WERI-Rb-1 (cell line): ENCODE results near the gene MRPL24.
A peak's percentile ranks its signal among the peaks of the same experiment; 100 is the strongest.

Experiments used
- DNase-seq: peaks from one replicate; pipeline ENCODE4 v3.0.0-alpha.2; 2020
- H3K27ac ChIP-seq: fragments of 250-450 bp; sonication (Bioruptor Pico); 2 replicates; pipeline ENCODE4 v1.5.1; 2020; ENCODE audit warnings: mild to moderate bottlenecking, moderate library complexity
- H3K27me3 ChIP-seq: fragments of 250-450 bp; sonication (Bioruptor Pico); 2 replicates; pipeline ENCODE4 v1.5.1; 2021; ENCODE audit warnings: mild to moderate bottlenecking, low read depth, moderate library complexity; ENCODE audit not compliant: insufficient read depth, severe bottlenecking
- H3K36me3 ChIP-seq: fragments of 250-450 bp; sonication (Bioruptor Pico); 2 replicates; pipeline ENCODE4 v1.5.1; 2020; ENCODE audit warnings: mild to moderate bottlenecking, moderate library complexity
- H3K4me3 ChIP-seq: 2 replicates; pipeline ENCODE4 v1.5.1; 2011; ENCODE audit warnings: low read depth, mild to moderate bottlenecking, control low read depth, low read length
- H3K9me3 ChIP-seq: fragments of 250-450 bp; sonication (Bioruptor Pico); 2 replicates; pipeline ENCODE4 v1.5.1; 2021; ENCODE audit warnings: mild to moderate bottlenecking, moderate library complexity; ENCODE audit not compliant: severe bottlenecking
- CTCF ChIP-seq: IDR thresholded peaks from 2 replicates; pipeline ENCODE4 v1.5.1; 2011; ENCODE audit warnings: low read depth, mild to moderate bottlenecking, control low read depth, inconsistent platforms, low read length

Gene MRPL24

GRCh38 chr1:156709757-156710489 is 31.0 kb downstream of the MRPL24 start:
- H3K4me3 ChIP-seq: no peak overlapping the region
- peak; percentile 87 for DNase-seq
- no peak for TF ChIP-seq CTCF
- no peaks in the 10 kb centered on the region for H3K36me3 ChIP-seq
- no peaks in the 10 kb centered on the region for H3K9me3 ChIP-seq
- H3K27ac ChIP-seq: peak overlapping the region; percentile 86
- no peaks in the 10 kb centered on the region for H3K27me3 ChIP-seq

- H3K4me3 ChIP-seq: no peak overlapping the region
- no peak for TF ChIP-seq CTCF
- no peaks in the 10 kb centered on the region for H3K27me3 ChIP-seq
- H3K27ac ChIP-seq: peak overlapping the region; percentile 86
- no peak for DNase-seq
- peaks cover 3% of the 10 kb centered on the region; the same call in 1 of the 2 replicates for H3K36me3 ChIP-seq
- H3K9me3 ChIP-seq: no peaks in the 10 kb centered on the region
These were observed 31.9 kb downstream of the MRPL24 start for GRCh38 chr1:156709031-156709430.

- no peak for TF ChIP-seq CTCF
- Histone ChIP-seq H3K4me3 (no peak overlapping the region), H3K27ac (peak overlapping the region; percentile 86), H3K27me3 (no peaks in the 10 kb centered on the region), H3K9me3 (no peaks in the 10 kb centered on the region), H3K36me3 (peaks cover 7% of the 10 kb centered on the region)
- DNase-seq: no peak
These were observed 32.6 kb downstream of the MRPL24 start for GRCh38 chr1:156708218-156708661.

- TF ChIP-seq CTCF: no peak
- DNase-seq: peak; percentile 87
- Histone ChIP-seq H3K36me3 (peaks cover 10% of the 10 kb centered on the region), H3K9me3 (no peaks in the 10 kb centered on the region), H3K4me3 (peak overlapping the region; percentile 74), H3K27me3 (no peaks in the 10 kb centered on the region), H3K27ac (peak overlapping the region; percentile 86)
These were observed 33.3 kb downstream of the MRPL24 start for GRCh38 chr1:156707417-156708217.

GRCh38 chr1:156706657-156707416 is 34.1 kb downstream of the MRPL24 start:
- no peak for TF ChIP-seq CTCF
- H3K4me3 ChIP-seq: peak overlapping the region; percentile 74
- H3K27me3 ChIP-seq: no peaks in the 10 kb centered on the region
- H3K9me3 ChIP-seq: no peaks in the 10 kb centered on the region
- H3K36me3 ChIP-seq: peaks cover 16% of the 10 kb centered on the region
- peak; percentile 97 for DNase-seq
- H3K27ac ChIP-seq: peak overlapping the region; percentile 86
